PC-3 (cell line): ENCODE measurements around the gene UTF1. TPM values are rescaled to one million over a fixed set of nuclear protein-coding genes. Genes with fewer than 3 reads are reported as not detected.
"Not testable (repeated sequence)": the region's sequence is repeated elsewhere in the genome, so short reads cannot be mapped to it uniquely, and the experiment has no call there.

Source experiments
- ATAC-seq: fragments of 200-7000 bp; cut with Tn5 transposase; 2 replicates; pipeline ENCODE4 v1.9.1; 2020; ENCODE audit warnings: mild to moderate bottlenecking, moderate library complexity
- BruUV-seq: library from RNA; stranded (reverse); fragments of 400-500 nt; replicated peaks from 2 replicates; lab custom pipeline; 2021; lab: Mats Ljungman, UMichigan
- CTCF ChIA-PET: fragments of 300-600 bp; sonication (Branson Sonifier 250); formaldehyde crosslinking; loops from one replicate; lab custom pipeline; 2022; ENCODE audit warnings: antibody characterized with exemption; lab: Charles Lee
- POLR2A ChIA-PET: fragments of 300-600 bp; sonication (Branson Sonifier 250); formaldehyde crosslinking; loops from one replicate; lab custom pipeline; 2022; ENCODE audit warnings: antibody characterized with exemption; ENCODE audit not compliant: unreplicated experiment; lab: Charles Lee
- DNase-seq: peaks from one replicate; pipeline ENCODE4 v3.0.0-alpha.2; 2015
- H2AFZ ChIP-seq: fragments of 300-600 bp; sonication (generic); 2 replicates; pipeline ENCODE4 v1.6.0; 2016; ENCODE audit warnings: antibody characterized with exemption, low read length
- H3F3A ChIP-seq: fragments of 300-600 bp; sonication (generic); one replicate; pipeline ENCODE4 v1.6.0; 2017; ENCODE audit warnings: antibody characterized with exemption, low read length, control low read depth, mild to moderate bottlenecking; ENCODE audit not compliant: unreplicated experiment
- H3K27ac ChIP-seq: fragments of 300-600 bp; sonication (generic); 2 replicates; pipeline ENCODE4 v1.5.1; 2016; ENCODE audit warnings: mild to moderate bottlenecking, low read length
- H3K27me3 ChIP-seq: fragments of 300-600 bp; sonication (generic); 2 replicates; pipeline ENCODE4 v1.6.1; 2016; ENCODE audit warnings: low read length, mixed read lengths
- H3K36me3 ChIP-seq: fragments of 300-600 bp; sonication (generic); 2 replicates; pipeline ENCODE4 v1.6.1; 2016; ENCODE audit warnings: low read depth, mixed run types, low read length, mixed read lengths
- H3K4me1 ChIP-seq: fragments of 300-600 bp; sonication (generic); 2 replicates; pipeline ENCODE4 v1.5.1; 2016; ENCODE audit warnings: low read length; ENCODE audit not compliant: insufficient read depth
- H3K4me2 ChIP-seq: fragments of 300-600 bp; sonication (generic); 2 replicates; pipeline ENCODE4 v1.6.0; 2016; ENCODE audit warnings: low read length
- H3K4me3 ChIP-seq: fragments of 300-600 bp; sonication (generic); 2 replicates; pipeline ENCODE4 v1.5.1; 2016; ENCODE audit warnings: mild to moderate bottlenecking, low read length, mixed read lengths
- H3K79me2 ChIP-seq: fragments of 300-600 bp; sonication (generic); 2 replicates; pipeline ENCODE4 v1.6.1; 2017; ENCODE audit warnings: low read length, mixed read lengths
- H3K9ac ChIP-seq: fragments of 300-600 bp; sonication (generic); 2 replicates; pipeline ENCODE4 v1.6.0; 2016; ENCODE audit warnings: mild to moderate bottlenecking, low read length
- H3K9me2 ChIP-seq: fragments of 300-600 bp; sonication (generic); replicated peaks from 2 replicates; pipeline ENCODE4 v1.6.1; 2016; ENCODE audit warnings: mixed run types, low read length, mixed read lengths
- H3K9me3 ChIP-seq: fragments of 300-600 bp; sonication (generic); 2 replicates; pipeline ENCODE4 v1.6.1; 2016; ENCODE audit warnings: low read length, mixed read lengths
- H4K20me1 ChIP-seq: fragments of 300-600 bp; sonication (generic); 2 replicates; pipeline ENCODE4 v1.6.1; 2016; ENCODE audit warnings: low read length, mixed read lengths
- EZH2 ChIP-seq: fragments of 300-600 bp; sonication (generic); IDR thresholded peaks from one replicate; pipeline ENCODE4 v1.6.1; 2017; ENCODE audit warnings: antibody characterized with exemption, mild to moderate bottlenecking, low read length; ENCODE audit not compliant: unreplicated experiment
- EZH2phosphoT487 ChIP-seq: fragments of 300-600 bp; sonication (generic); IDR thresholded peaks from 2 replicates; pipeline ENCODE4 v1.6.1; 2018; ENCODE audit warnings: mild to moderate bottlenecking, antibody characterized with exemption, low read length, borderline replicate concordance
- intact Hi-C: fragments of 100-400 bp; cut with micrococcal nuclease; formaldehyde crosslinking; loops from 2 replicates; pipeline ENCODE4 v1.9.0; 2023
- total RNA-seq: library from RNA; depleted of rRNA; stranded (reverse); fragments of >200 nt; gene quantifications from 2 replicates; pipeline ENCODE4 v1.2.3, GENCODE V29; 2014
- TF ChIP-seq, protein P1 (sequence below): fragments of 300-600 bp; sonication (generic); conservative IDR thresholded peaks from 2 replicates; pipeline ENCODE4 v1.5.1; 2017; ENCODE audit warnings: antibody characterized with exemption, low read depth, mild to moderate bottlenecking, low read length

UTF1 gene
- total RNA-seq, 1 experiment from 2014 or later: not detected

- no TSS peak for BruUV-seq
- Histone ChIP-seq H3K4me2 (no peak overlapping the region), H3K27me3 (no peaks in the 10 kb centered on the region), H3K4me1 (peaks cover 45% of the 10 kb centered on the region), H3K4me3 (no peak overlapping the region), H3K9me2 (no peaks in the 10 kb centered on the region), H2AFZ (no peak overlapping the region), H3K36me3 (peaks cover 5% of the 10 kb centered on the region; the same call in 1 of the 2 replicates), H3F3A (no peaks in the 10 kb centered on the region), H3K27ac (peak overlapping the region; percentile 39), H3K79me2 (no peaks in the 10 kb centered on the region), H3K9ac (no peak overlapping the region), H4K20me1 (no peaks in the 10 kb centered on the region), H3K9me3 (no peaks in the 10 kb centered on the region)
- ATAC-seq (peak; percentile 15; the same call in 1 of the 2 replicates), DNase-seq (peak; percentile 15)
- intact Hi-C loops: no loop called here
- TF ChIP-seq EZH2 (no peak), EZH2phosphoT487 (no peak)
- TF ChIP-seq, protein P1, sequence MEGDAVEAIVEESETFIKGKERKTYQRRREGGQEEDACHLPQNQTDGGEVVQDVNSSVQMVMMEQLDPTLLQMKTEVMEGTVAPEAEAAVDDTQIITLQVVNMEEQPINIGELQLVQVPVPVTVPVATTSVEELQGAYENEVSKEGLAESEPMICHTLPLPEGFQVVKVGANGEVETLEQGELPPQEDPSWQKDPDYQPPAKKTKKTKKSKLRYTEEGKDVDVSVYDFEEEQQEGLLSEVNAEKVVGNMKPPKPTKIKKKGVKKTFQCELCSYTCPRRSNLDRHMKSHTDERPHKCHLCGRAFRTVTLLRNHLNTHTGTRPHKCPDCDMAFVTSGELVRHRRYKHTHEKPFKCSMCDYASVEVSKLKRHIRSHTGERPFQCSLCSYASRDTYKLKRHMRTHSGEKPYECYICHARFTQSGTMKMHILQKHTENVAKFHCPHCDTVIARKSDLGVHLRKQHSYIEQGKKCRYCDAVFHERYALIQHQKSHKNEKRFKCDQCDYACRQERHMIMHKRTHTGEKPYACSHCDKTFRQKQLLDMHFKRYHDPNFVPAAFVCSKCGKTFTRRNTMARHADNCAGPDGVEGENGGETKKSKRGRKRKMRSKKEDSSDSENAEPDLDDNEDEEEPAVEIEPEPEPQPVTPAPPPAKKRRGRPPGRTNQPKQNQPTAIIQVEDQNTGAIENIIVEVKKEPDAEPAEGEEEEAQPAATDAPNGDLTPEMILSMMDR: no peak
- POLR2A ChIA-PET: interaction anchor here (0.6 kb wide), 1 partner anchor 110 kb away, joined by 3 read pairs; no protein-coding TSS in a partner anchor
- CTCF ChIA-PET: no interaction called here
These were observed 34.4 kb downstream of the UTF1 start for GRCh38 chr10:133264461-133264860.

- POLR2A ChIA-PET: not testable (repeated sequence)
These were observed 35.0 kb downstream of the UTF1 start for GRCh38 chr10:133265052-133265451.

GRCh38 chr10:133266056-133266795, 36.2 kb downstream of the UTF1 start:
- intact Hi-C loops: no loop called here
- Histone ChIP-seq H4K20me1 (no peaks in the 10 kb centered on the region), H3K4me2 (no peak overlapping the region), H3K36me3 (peaks cover 5% of the 10 kb centered on the region; the same call in 1 of the 2 replicates), H2AFZ (no peak overlapping the region), H3K9me3 (no peaks in the 10 kb centered on the region), H3K27me3 (no peaks in the 10 kb centered on the region), H3K79me2 (no peaks in the 10 kb centered on the region), H3K9ac (no peak overlapping the region), H3K27ac (no peak overlapping the region), H3F3A (no peaks in the 10 kb centered on the region), H3K9me2 (no peaks in the 10 kb centered on the region), H3K4me1 (peaks cover 27% of the 10 kb centered on the region), H3K4me3 (no peak overlapping the region)
- CTCF ChIA-PET: no interaction called here
- no TSS peak for BruUV-seq
- DNase-seq: no peak
- POLR2A ChIA-PET: interaction anchor here (0.7 kb wide), 1 partner anchor 27 kb away, joined by 4 read pairs; no protein-coding TSS in a partner anchor
- TF ChIP-seq EZH2phosphoT487 (no peak), EZH2 (no peak)
- TF ChIP-seq, protein P1: no peak
- no peak for ATAC-seq

More at GRCh38 chr10:133265052-133265451, 35.0 kb downstream of the UTF1 start:
- Histone ChIP-seq H3K4me2 (peak overlapping the region; percentile 10; the same call in 1 of the 2 replicates), H3K4me1 (peaks cover 39% of the 10 kb centered on the region), H3K27ac (peak overlapping the region; percentile 32)
- BruUV-seq, H3K9me3 ChIP-seq, H2AFZ ChIP-seq, H4K20me1 ChIP-seq, H3K9me2 ChIP-seq, DNase-seq, H3K9ac ChIP-seq, H3K27me3 ChIP-seq, intact Hi-C loops, H3F3A ChIP-seq, H3K36me3 ChIP-seq, H3K4me3 ChIP-seq, H3K79me2 ChIP-seq, ATAC-seq, CTCF ChIA-PET: not testable (repeated sequence)
